HG02870 (cell line): ENCODE measurements around the gene SPAG17.
A peak's percentile ranks its signal among the peaks of the same experiment; 100 is the strongest.

Experiments used
- ATAC-seq: cut with Tn5 transposase; IDR thresholded peaks from one replicate; pipeline ENCODE4 v1.9.1; 2021; ENCODE audit warnings: mild to moderate bottlenecking, moderate library complexity; ENCODE audit not compliant: unreplicated experiment

Gene SPAG17

DNA sequence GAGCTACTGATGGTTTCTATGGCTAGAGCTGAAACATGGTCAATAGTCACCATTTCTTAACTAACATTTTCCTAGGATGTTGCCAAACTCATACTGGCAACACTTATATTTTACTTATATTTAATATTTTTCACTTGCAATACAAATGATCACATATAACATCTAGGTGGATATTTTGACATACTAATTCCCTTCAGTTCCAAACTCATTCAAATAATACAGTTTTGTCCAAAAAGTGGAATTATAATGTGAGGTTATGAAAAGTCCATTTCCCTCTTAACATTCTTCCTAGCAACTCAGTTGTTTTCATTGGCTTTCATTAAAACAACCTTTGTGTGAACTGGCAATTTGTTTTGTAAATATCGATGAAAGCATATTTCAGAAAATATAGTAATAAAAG is 16.0 kb downstream of the SPAG17 start:
- ATAC-seq: no peak

GRCh38 chr1:118160806-118161205 is 24.2 kb downstream of the SPAG17 start:
- ATAC-seq: no peak

DNA sequence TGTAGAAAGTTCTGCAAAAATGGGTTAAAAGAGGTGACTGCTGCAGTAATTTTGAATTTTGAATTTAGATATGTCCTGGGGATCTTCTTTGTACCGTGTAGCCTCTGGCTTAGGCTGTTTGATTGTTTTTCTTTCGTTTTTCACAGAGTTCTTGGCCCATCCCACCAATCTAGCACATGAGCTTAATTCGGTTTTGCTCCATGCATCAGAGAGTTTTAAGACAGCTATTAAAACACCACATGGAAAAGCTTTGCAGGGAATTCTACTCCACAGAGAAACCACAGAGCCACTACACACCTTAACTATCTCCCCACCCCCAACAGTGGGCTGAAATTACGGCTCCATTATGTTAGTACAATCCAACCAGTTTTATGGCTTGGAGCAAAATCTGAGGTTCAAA is 25.5 kb downstream of the SPAG17 start:
- no peak for ATAC-seq

- no peak for ATAC-seq
Observed at GRCh38 chr1:118158924-118159323, 26.1 kb downstream of the SPAG17 start.

DNA sequence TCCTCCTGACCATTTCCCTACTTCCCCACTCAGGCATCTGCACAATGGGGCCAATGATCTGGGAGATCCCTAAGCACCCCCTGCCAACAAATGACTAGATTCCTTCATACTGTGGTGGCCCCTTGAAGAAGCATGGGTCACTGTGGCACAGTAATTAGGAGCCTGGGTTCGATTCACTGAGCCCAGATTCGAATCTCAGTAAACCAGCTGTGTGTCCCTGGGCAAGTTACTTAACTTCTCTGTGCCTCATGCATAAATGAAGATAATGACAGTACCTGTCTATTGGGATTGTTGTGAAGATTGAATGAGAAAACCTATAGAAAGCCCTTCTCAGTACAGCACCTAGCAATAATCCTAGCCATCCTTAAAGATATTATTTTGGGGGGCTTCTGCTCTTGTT is 27.5 kb downstream of the SPAG17 start:
- ATAC-seq: no peak

- ATAC-seq: no peak
Observed at GRCh38 chr1:118155106-118155505, 29.9 kb downstream of the SPAG17 start.

GRCh38 chr1:118154220-118154619 is 30.8 kb downstream of the SPAG17 start:
- ATAC-seq: no peak

DNA sequence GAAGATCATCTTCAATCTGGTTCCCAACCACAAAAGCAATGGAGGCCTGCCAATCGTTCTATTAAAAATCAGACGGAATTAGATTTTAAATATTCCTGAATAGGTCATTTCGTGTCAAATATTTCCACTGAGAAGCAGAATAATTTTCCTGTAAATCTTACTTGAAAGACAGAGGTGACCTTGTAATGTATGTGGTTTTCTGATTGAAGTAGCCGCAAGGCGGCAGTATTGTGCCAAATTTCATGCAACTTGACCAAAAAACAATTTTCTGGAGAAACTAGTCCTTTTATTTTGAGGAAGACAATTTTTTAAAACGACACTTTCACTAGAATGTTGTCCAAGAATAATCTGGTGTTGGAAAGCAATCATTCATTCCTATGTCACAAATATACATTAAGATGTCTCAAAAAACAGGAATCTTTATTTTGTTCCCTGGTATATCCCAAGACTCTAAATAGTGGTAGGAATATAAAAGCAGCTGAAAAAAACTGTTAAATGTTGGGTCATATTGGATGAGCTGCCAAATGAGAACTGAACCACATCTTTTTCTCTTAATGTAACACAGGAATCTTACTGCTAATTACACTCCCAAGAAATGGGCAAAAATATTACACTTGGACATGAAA is 33.6 kb downstream of the SPAG17 start:
- no peak for ATAC-seq

DNA sequence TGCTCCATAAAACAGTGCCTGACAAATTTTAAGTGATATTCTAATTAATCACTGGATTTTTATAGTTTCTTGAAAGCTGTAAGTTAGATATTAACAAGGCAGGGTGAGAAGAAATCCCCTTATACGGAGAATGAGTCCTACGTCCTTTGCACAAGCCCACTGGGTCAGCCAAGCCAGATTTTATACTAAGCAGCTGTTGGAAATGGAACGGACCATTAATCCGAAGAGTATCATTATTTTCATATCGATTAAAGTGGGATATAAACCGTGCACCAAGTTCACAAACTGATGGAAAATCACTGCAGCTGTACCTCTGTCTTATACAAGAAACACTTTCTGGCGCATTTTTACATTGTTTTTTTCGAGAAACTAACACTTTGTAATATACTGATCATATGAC is 35.2 kb downstream of the SPAG17 start:
- ATAC-seq: no peak

GRCh38 chr1:118148034-118148433 is 37.0 kb downstream of the SPAG17 start:
- no peak for ATAC-seq

DNA sequence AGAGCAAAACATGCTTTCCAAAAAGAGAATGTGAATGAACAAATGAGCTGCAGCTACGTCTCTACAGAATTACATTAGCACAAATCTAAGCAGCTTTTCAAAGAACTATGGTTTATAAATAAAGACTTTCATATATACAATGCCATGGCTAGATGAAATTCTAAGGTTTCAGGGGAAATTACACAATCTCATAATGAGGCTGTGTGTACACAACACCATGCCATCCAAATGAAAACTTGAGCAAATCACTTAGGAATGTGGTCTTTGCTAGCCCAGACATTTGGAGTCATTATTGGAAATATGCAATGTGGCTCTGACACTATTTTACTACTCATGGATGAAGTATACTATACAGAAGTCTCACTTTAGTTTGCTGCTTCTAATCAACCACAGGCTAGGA is 37.5 kb downstream of the SPAG17 start:
- ATAC-seq: no peak

- no peak for ATAC-seq
Observed at GRCh38 chr1:118145721-118146120, 39.3 kb downstream of the SPAG17 start.

GRCh38 chr1:118144684-118145083 is 40.3 kb downstream of the SPAG17 start:
- no peak for ATAC-seq

DNA sequence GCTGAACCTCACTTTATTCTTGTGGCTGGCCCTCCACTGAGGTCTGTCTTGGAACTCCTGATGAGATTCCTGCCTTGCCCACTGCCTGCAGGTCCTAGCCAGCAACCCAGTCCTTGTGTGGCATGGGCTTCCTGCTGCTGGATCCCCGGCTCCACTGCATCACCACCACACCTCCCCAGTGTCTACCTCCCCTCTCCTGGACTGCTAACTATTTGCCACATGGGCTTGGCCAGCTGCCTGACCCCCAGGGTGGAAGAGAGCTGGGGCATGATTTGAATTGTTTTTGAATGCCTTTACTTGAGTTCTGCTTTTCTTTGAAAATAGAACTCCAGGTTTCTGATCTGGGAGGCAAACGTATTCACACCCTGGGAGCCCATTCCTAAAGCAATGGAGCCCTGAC is 41.2 kb downstream of the SPAG17 start:
- ATAC-seq: no peak

GRCh38 chr1:118143121-118143520 is 41.9 kb downstream of the SPAG17 start:
- ATAC-seq: no peak

GRCh38 chr1:118142546-118142945 is 42.5 kb downstream of the SPAG17 start:
- no peak for ATAC-seq

- no peak for ATAC-seq
Observed at GRCh38 chr1:118137900-118138299, 47.1 kb downstream of the SPAG17 start.

- peak; percentile 100 for ATAC-seq
Observed at GRCh38 chr1:118136187-118136941, 48.7 kb downstream of the SPAG17 start.

DNA sequence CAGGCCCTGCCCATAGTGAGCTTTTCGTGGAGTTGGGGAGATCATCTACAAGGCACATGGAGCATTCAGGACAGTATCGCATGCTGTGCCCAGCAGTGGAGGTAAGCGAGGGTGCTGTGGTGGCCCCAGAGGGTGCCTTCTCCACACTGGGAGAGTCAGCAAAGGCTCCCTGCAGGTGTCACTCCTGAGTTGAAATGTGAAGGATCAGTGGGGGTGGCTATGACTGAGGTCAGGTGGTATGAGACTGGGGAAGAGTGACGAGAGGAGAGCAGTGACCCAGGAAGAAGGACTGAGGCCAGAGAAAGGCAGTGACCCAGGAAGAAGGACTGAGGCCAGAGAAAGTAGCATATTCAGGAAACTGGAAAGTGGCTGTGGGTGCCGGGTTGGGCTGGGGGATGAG is 53.0 kb downstream of the SPAG17 start:
- no peak for ATAC-seq

DNA sequence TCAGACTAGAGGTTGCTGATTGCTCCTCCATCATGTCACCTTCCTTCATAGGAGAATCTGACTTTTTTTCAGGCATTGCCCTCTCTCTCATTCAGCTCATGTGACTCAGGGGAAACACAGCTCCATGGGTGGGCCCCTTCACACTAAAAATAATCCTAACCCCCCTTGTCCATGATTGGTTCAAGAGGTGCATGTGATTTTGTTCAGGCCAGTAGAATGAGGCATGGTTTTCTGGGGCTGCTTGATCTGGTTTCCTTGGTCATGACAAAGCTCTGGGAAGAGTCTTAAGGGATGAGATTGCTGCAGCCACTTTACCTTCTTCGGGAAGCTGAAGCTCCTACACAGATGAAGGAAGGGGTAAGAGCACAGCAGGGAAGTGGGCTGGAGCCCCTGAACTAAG is 56.3 kb downstream of the SPAG17 start:
- ATAC-seq: no peak

DNA sequence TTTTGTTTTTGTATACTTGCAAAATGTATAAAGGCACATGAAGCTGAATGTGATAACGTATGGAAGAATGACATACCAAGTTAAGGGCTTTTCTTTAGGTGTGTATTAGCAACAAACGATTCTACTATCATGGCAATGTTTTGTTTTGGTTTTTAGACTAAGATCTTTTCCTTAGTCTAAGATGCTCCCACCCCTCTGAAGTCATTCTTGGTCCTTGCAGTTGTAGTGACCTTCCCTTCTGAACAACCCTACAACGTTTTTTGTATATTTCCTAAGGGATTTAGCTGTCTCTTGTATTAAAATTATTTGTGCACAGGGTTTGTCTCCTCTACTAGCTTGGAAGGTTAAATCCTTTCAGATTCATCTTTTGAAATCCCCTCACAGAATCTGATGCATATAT is 61.0 kb downstream of the SPAG17 start:
- ATAC-seq: no peak

- ATAC-seq: no peak
Observed at GRCh38 chr1:118123116-118123839, 61.8 kb downstream of the SPAG17 start.
